Measurements from ENCODE around the gene FAM53B. TPM values are rescaled to one million over a fixed set of nuclear protein-coding genes. Genes with fewer than 3 reads are reported as not detected.

Gene FAM53B
- total RNA-seq, 1 donor from 2014 or later: 9.2 TPM

- DNase-seq (ENCODE audit: low read depth): no peak
- TF ChIP-seq CTCF (conservative IDR thresholded peaks at IDR 0.05; ENCODE audit: low read depth, low read length): no peak
- H3K4me3 ChIP-seq (ENCODE audit: low read depth, low read length): no peak overlapping the region
Measured at GRCh38 chr10:124685261-124685660, 58.9 kb downstream of the FAM53B start.

GRCh38 chr10:124683814-124684213 lies 60.4 kb downstream of the FAM53B start:
- H3K4me3 ChIP-seq (ENCODE audit: low read depth, low read length): no peak overlapping the region
- TF ChIP-seq CTCF (conservative IDR thresholded peaks at IDR 0.05; ENCODE audit: low read depth, low read length): no peak

GRCh38 chr10:124681626-124682552 lies 62.3 kb downstream of the FAM53B start:
- TF ChIP-seq CTCF (conservative IDR thresholded peaks at IDR 0.05; ENCODE audit: low read depth, low read length): no peak
- DNase-seq (ENCODE audit: low read depth): no peak
- no peak overlapping the region for H3K4me3 ChIP-seq (ENCODE audit: low read depth, low read length)

More at GRCh38 chr10:124683814-124684213, 60.4 kb downstream of the FAM53B start:
- DNase-seq (ENCODE audit: low read depth): no peak

- no peak overlapping the region for H3K4me3 ChIP-seq (ENCODE audit: low read depth, low read length)
- no peak for TF ChIP-seq CTCF (conservative IDR thresholded peaks at IDR 0.05; ENCODE audit: low read depth, low read length)
- no peak for DNase-seq (ENCODE audit: low read depth)
Measured at GRCh38 chr10:124681091-124681490, 63.1 kb downstream of the FAM53B start.

- no peak for DNase-seq (ENCODE audit: low read depth)
- no peak overlapping the region for H3K4me3 ChIP-seq (ENCODE audit: low read depth, low read length)
- no peak for TF ChIP-seq CTCF (conservative IDR thresholded peaks at IDR 0.05; ENCODE audit: low read depth, low read length)
Measured at GRCh38 chr10:124680675-124681074, 63.5 kb downstream of the FAM53B start.

GRCh38 chr10:124679401-124679800 lies 64.8 kb downstream of the FAM53B start:
- no peak overlapping the region for H3K4me3 ChIP-seq (ENCODE audit: low read depth, low read length)

More at GRCh38 chr10:124679401-124679800, 64.8 kb downstream of the FAM53B start:
- DNase-seq (ENCODE audit: low read depth): no peak
- TF ChIP-seq CTCF (conservative IDR thresholded peaks at IDR 0.05; ENCODE audit: low read depth, low read length): no peak
